K562 (cell line): ENCODE results near the gene F11R. TPM values are rescaled to one million over a fixed set of nuclear protein-coding genes. Genes with fewer than 3 reads are reported as not detected.
A peak's percentile ranks its signal among the peaks of the same experiment; 100 is the strongest.

ENCODE experiments used
- HEY1 ChIP-seq: fragments of 250-450 bp; sonication (Bioruptor Pico); IDR thresholded peaks from 2 replicates; pipeline ENCODE4 v1.5.0; 2020; ENCODE audit warnings: mild to moderate bottlenecking, moderate library complexity, borderline replicate concordance
- HNRNPK ChIP-seq: fragments of 200-400 bp; formaldehyde crosslinking; IDR thresholded peaks from one replicate; pipeline ENCODE4 v1.6.1; 2018; ENCODE audit warnings: mild to moderate bottlenecking, low read depth, low read length; ENCODE audit not compliant: poor library complexity, severe bottlenecking
- IFI16 ChIP-seq: fragments of 250-450 bp; sonication (Bioruptor Pico); IDR thresholded peaks from 2 replicates; pipeline ENCODE4 v2.1.2; 2022; ENCODE audit warnings: mild to moderate bottlenecking, inconsistent platforms
- TGIF2 ChIP-seq: sonication (generic); formaldehyde crosslinking; IDR thresholded peaks from 2 replicates; pipeline ENCODE4 v1.8.1; 2022; ENCODE audit warnings: mild to moderate bottlenecking, missing genetic modification reagents, moderate library complexity
- U2AF2 ChIP-seq: fragments of 200-400 bp; formaldehyde crosslinking; optimal IDR thresholded peaks from 2 replicates; pipeline ENCODE3; 2017; ENCODE audit warnings: low read depth, mild to moderate bottlenecking, low read length
- ZNF384 ChIP-seq: IDR thresholded peaks from 2 replicates; pipeline ENCODE4 v1.6.1; 2012; ENCODE audit warnings: low read depth, low read length, improper control_type of control experiment
- ZNF764 ChIP-seq: fragments of 250-450 bp; sonication (Bioruptor Pico); IDR thresholded peaks from 2 replicates; pipeline ENCODE4 v1.4.0; 2020; ENCODE audit warnings: low read depth, mild to moderate bottlenecking, moderate library complexity
- polyA plus RNA-seq, 8 experiments: library from polyadenylated mRNA; depleted of rRNA in 4 of 8; stranded (reverse) in 5 of 8; unstranded in 3 of 8; fragments of >200 nt; fragmentation: Nextera tagmentation in 2 of 8; fragmentation: Illumina TruSeq in 1 of 8; extraction: Ambion mirVana in 2 of 8; extraction: Trizol in 1 of 8; gene quantifications; 2 replicates each; pipeline versions ENCODE4 v1.2.1 to v1.2.3, GENCODE V29; 2011 to 2014; ENCODE audit warnings: inconsistent platforms in 1 of 8, missing spikeins in 1 of 8
- total RNA-seq, 7 experiments: library from RNA; depleted of rRNA in 6 of 7; stranded (reverse); fragments of >200 nt in 6 of 7; fragmentation: Illumina TruSeq in 2 of 7; extraction: Trizol in 2 of 7; gene quantifications; 2 replicates each; pipeline versions ENCODE4 v1.2.1 to v1.2.3, GENCODE V29; 2011 to 2021; ENCODE audit warnings: low replicate concordance in 1 of 7
- TF ChIP-seq, protein P1 (sequence below): fragments of 250-450 bp; sonication (Bioruptor Pico); IDR thresholded peaks from 2 replicates; pipeline ENCODE4 v1.5.0; 2021
- TF ChIP-seq, protein P2 (sequence below): sonication (generic); formaldehyde crosslinking; IDR thresholded peaks from 2 replicates; pipeline ENCODE4 v1.8.0; 2022; ENCODE audit warnings: mild to moderate bottlenecking, missing genetic modification reagents
- TF ChIP-seq, protein P3 (sequence below): fragments of 450-650 bp; IDR thresholded peaks from 2 replicates; pipeline ENCODE4 v1.6.1; 2016; ENCODE audit warnings: mild to moderate bottlenecking, moderate library complexity
- TF ChIP-seq, protein P4 (sequence below), 2 experiments: fragments of 450-650 bp; IDR thresholded peaks; 2 replicates each; pipeline ENCODE4 v1.6.1; 2016

Gene F11R
- total and polyA plus RNA-seq, 9 of the 15 experiments (the other 6 are each of a cell fraction or from before 2014, with no cell fraction given): 27.4 to 187 (median 52.5) TPM

DNA sequence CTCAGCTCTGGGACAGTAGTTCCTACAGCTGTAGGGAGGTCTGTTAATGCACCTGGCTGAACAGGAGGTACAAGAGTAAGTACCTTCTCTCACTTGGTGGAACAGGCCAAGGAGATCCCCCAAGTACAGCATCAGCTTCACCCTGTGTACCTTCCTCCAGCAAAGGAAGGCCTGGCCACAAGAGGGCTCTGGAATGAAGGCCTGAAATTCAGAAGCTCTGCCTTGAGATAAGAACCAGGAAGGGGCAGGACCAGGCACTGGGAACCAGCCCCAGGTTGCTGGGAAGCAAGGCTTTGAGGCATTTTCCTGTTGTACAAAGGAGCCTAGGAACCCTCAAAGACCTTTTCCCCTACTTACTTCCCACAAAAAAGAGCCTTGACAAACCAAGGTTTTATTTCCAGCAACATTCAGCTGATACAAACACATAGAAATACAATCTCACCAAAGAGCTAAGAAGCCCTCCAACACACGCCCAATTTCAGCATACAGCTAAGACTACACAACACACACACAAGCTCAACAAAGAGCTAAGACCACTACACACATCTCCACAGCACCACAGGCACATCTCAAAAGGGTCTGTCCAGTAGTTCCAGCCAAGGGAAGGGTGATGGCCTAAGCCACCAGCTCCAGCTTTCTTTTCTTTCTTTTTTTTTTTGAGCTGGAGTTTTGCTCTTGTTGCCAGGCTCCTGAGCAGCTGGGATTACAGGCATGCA lies 23.5 kb downstream of the F11R start (continued):
- TF ChIP-seq ZNF764 (CRISPR knock-in tag) (no peak), HNRNPK (no peak), HEY1 (no peak), ZNF384 (no peak), TGIF2 (CRISPR knock-in tag) (no peak), U2AF2 (no peak), IFI16 (CRISPR knock-in tag) (no peak)
- TF ChIP-seq, protein P1, sequence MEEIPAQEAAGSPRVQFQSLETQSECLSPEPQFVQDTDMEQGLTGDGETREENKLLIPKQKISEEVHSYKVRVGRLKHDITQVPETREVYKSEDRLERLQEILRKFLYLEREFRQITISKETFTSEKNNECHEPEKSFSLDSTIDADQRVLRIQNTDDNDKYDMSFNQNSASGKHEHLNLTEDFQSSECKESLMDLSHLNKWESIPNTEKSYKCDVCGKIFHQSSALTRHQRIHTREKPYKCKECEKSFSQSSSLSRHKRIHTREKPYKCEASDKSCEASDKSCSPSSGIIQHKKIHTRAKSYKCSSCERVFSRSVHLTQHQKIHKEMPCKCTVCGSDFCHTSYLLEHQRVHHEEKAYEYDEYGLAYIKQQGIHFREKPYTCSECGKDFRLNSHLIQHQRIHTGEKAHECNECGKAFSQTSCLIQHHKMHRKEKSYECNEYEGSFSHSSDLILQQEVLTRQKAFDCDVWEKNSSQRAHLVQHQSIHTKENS (CRISPR knock-in tag): no peak
- TF ChIP-seq, protein P2, sequence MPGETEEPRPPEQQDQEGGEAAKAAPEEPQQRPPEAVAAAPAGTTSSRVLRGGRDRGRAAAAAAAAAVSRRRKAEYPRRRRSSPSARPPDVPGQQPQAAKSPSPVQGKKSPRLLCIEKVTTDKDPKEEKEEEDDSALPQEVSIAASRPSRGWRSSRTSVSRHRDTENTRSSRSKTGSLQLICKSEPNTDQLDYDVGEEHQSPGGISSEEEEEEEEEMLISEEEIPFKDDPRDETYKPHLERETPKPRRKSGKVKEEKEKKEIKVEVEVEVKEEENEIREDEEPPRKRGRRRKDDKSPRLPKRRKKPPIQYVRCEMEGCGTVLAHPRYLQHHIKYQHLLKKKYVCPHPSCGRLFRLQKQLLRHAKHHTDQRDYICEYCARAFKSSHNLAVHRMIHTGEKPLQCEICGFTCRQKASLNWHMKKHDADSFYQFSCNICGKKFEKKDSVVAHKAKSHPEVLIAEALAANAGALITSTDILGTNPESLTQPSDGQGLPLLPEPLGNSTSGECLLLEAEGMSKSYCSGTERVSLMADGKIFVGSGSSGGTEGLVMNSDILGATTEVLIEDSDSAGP (CRISPR knock-in tag): no peak
- TF ChIP-seq, protein P3, sequence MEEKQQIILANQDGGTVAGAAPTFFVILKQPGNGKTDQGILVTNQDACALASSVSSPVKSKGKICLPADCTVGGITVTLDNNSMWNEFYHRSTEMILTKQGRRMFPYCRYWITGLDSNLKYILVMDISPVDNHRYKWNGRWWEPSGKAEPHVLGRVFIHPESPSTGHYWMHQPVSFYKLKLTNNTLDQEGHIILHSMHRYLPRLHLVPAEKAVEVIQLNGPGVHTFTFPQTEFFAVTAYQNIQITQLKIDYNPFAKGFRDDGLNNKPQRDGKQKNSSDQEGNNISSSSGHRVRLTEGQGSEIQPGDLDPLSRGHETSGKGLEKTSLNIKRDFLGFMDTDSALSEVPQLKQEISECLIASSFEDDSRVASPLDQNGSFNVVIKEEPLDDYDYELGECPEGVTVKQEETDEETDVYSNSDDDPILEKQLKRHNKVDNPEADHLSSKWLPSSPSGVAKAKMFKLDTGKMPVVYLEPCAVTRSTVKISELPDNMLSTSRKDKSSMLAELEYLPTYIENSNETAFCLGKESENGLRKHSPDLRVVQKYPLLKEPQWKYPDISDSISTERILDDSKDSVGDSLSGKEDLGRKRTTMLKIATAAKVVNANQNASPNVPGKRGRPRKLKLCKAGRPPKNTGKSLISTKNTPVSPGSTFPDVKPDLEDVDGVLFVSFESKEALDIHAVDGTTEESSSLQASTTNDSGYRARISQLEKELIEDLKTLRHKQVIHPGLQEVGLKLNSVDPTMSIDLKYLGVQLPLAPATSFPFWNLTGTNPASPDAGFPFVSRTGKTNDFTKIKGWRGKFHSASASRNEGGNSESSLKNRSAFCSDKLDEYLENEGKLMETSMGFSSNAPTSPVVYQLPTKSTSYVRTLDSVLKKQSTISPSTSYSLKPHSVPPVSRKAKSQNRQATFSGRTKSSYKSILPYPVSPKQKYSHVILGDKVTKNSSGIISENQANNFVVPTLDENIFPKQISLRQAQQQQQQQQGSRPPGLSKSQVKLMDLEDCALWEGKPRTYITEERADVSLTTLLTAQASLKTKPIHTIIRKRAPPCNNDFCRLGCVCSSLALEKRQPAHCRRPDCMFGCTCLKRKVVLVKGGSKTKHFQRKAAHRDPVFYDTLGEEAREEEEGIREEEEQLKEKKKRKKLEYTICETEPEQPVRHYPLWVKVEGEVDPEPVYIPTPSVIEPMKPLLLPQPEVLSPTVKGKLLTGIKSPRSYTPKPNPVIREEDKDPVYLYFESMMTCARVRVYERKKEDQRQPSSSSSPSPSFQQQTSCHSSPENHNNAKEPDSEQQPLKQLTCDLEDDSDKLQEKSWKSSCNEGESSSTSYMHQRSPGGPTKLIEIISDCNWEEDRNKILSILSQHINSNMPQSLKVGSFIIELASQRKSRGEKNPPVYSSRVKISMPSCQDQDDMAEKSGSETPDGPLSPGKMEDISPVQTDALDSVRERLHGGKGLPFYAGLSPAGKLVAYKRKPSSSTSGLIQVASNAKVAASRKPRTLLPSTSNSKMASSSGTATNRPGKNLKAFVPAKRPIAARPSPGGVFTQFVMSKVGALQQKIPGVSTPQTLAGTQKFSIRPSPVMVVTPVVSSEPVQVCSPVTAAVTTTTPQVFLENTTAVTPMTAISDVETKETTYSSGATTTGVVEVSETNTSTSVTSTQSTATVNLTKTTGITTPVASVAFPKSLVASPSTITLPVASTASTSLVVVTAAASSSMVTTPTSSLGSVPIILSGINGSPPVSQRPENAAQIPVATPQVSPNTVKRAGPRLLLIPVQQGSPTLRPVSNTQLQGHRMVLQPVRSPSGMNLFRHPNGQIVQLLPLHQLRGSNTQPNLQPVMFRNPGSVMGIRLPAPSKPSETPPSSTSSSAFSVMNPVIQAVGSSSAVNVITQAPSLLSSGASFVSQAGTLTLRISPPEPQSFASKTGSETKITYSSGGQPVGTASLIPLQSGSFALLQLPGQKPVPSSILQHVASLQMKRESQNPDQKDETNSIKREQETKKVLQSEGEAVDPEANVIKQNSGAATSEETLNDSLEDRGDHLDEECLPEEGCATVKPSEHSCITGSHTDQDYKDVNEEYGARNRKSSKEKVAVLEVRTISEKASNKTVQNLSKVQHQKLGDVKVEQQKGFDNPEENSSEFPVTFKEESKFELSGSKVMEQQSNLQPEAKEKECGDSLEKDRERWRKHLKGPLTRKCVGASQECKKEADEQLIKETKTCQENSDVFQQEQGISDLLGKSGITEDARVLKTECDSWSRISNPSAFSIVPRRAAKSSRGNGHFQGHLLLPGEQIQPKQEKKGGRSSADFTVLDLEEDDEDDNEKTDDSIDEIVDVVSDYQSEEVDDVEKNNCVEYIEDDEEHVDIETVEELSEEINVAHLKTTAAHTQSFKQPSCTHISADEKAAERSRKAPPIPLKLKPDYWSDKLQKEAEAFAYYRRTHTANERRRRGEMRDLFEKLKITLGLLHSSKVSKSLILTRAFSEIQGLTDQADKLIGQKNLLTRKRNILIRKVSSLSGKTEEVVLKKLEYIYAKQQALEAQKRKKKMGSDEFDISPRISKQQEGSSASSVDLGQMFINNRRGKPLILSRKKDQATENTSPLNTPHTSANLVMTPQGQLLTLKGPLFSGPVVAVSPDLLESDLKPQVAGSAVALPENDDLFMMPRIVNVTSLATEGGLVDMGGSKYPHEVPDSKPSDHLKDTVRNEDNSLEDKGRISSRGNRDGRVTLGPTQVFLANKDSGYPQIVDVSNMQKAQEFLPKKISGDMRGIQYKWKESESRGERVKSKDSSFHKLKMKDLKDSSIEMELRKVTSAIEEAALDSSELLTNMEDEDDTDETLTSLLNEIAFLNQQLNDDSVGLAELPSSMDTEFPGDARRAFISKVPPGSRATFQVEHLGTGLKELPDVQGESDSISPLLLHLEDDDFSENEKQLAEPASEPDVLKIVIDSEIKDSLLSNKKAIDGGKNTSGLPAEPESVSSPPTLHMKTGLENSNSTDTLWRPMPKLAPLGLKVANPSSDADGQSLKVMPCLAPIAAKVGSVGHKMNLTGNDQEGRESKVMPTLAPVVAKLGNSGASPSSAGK: no peak
- TF ChIP-seq, protein P4, sequence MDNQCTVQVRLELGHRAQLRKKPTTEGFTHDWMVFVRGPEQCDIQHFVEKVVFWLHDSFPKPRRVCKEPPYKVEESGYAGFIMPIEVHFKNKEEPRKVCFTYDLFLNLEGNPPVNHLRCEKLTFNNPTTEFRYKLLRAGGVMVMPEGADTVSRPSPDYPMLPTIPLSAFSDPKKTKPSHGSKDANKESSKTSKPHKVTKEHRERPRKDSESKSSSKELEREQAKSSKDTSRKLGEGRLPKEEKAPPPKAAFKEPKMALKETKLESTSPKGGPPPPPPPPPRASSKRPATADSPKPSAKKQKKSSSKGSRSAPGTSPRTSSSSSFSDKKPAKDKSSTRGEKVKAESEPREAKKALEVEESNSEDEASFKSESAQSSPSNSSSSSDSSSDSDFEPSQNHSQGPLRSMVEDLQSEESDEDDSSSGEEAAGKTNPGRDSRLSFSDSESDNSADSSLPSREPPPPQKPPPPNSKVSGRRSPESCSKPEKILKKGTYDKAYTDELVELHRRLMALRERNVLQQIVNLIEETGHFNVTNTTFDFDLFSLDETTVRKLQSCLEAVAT (IDR thresholded peaks at IDR 0.05): 0 out of 4 replicates have a peak, but pooled peaks of 1 of the 2 experiments have one; percentile 1
